ENCODE measurements around the gene NRM.

DNA sequence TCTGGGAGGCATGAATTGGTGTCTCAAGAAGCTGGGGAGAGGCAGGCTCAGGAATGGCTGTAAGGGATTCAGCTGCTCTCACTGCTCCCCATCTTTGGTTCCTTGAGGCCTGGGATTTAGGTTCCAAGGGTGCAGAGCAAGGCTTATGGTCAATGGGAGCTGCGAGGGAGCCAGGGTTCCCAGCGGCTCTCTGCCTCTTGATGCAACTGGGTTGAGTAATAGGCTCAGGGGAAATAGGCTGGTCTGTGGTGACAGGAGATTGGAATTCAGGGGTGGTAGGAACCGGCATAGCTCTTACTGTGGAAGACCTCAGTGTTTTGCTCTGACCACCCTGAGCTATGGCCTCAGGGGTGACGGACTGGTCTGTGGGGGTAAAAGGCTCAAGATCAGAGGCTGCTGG, 13.0 kb upstream of the NRM start:
- TF ChIP-seq, protein P1, sequence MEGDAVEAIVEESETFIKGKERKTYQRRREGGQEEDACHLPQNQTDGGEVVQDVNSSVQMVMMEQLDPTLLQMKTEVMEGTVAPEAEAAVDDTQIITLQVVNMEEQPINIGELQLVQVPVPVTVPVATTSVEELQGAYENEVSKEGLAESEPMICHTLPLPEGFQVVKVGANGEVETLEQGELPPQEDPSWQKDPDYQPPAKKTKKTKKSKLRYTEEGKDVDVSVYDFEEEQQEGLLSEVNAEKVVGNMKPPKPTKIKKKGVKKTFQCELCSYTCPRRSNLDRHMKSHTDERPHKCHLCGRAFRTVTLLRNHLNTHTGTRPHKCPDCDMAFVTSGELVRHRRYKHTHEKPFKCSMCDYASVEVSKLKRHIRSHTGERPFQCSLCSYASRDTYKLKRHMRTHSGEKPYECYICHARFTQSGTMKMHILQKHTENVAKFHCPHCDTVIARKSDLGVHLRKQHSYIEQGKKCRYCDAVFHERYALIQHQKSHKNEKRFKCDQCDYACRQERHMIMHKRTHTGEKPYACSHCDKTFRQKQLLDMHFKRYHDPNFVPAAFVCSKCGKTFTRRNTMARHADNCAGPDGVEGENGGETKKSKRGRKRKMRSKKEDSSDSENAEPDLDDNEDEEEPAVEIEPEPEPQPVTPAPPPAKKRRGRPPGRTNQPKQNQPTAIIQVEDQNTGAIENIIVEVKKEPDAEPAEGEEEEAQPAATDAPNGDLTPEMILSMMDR (IDR thresholded peaks at IDR 0.05; ENCODE audit: insufficient read depth, low read depth, low read length) = no peak
- TF ChIP-seq EZH2 (IDR thresholded peaks at IDR 0.05; ENCODE audit: insufficient read depth, low read length) = no peak
